HepG2 (cell line): Measurements from ENCODE around the gene SQOR. TPM values are rescaled to one million over a fixed set of nuclear protein-coding genes. Genes with fewer than 3 reads are reported as not detected.
A peak's percentile ranks its signal among the peaks of the same experiment; 100 is the strongest.

ENCODE experiments used
- ATAD3A ChIP-seq: sonication (generic); formaldehyde crosslinking; IDR thresholded peaks from 2 replicates; pipeline ENCODE4 v1.4.0; 2020; ENCODE audit warnings: missing genetic modification reagents
- DZIP1 ChIP-seq: sonication (generic); formaldehyde crosslinking; IDR thresholded peaks from 2 replicates; pipeline ENCODE4 v1.5.0; 2020; ENCODE audit warnings: mild to moderate bottlenecking, missing genetic modification reagents
- FOSL2 ChIP-seq: sonication (generic); formaldehyde crosslinking; IDR thresholded peaks from 2 replicates; pipeline ENCODE4 v1.4.0; 2020; ENCODE audit warnings: missing genetic modification reagents
- GABPB1 ChIP-seq: IDR thresholded peaks from 2 replicates; pipeline ENCODE4 v1.6.1; 2016; ENCODE audit warnings: mild to moderate bottlenecking, missing genetic modification reagents, moderate library complexity, missing compliant biosample characterization
- GTF3A ChIP-seq: sonication (generic); formaldehyde crosslinking; conservative IDR thresholded peaks from 2 replicates; pipeline ENCODE4 v1.4.0; 2020; ENCODE audit warnings: mild to moderate bottlenecking, missing genetic modification reagents
- HES4 ChIP-seq: sonication (generic); formaldehyde crosslinking; IDR thresholded peaks from 2 replicates; pipeline ENCODE4 v1.9.0; 2021; ENCODE audit warnings: mild to moderate bottlenecking, missing genetic modification reagents, borderline replicate concordance
- MEIS2 ChIP-seq: sonication (generic); formaldehyde crosslinking; IDR thresholded peaks from 2 replicates; pipeline ENCODE4 v1.9.0; 2021; ENCODE audit warnings: mild to moderate bottlenecking, missing genetic modification reagents
- NAIF1 ChIP-seq: sonication (generic); formaldehyde crosslinking; IDR thresholded peaks from 2 replicates; pipeline ENCODE4 v1.5.0; 2020; ENCODE audit warnings: mild to moderate bottlenecking, missing genetic modification reagents, borderline replicate concordance
- NFRKB ChIP-seq: fragments of 450-650 bp; IDR thresholded peaks from 2 replicates; pipeline ENCODE4 v1.6.1; 2017
- PCBP1 ChIP-seq: fragments of 200-400 bp; formaldehyde crosslinking; IDR thresholded peaks from 2 replicates; pipeline ENCODE4 v1.6.1; 2017; ENCODE audit warnings: mild to moderate bottlenecking, low read depth, low read length, borderline replicate concordance
- PRMT3 ChIP-seq: sonication (generic); formaldehyde crosslinking; IDR thresholded peaks from 2 replicates; pipeline ENCODE4 v1.8.1; 2022; ENCODE audit warnings: low read depth, mild to moderate bottlenecking, moderate library complexity, missing genetic modification reagents, borderline replicate concordance
- RARA ChIP-seq: IDR thresholded peaks from 2 replicates; pipeline ENCODE4 v1.6.1; 2016; ENCODE audit warnings: missing genetic modification reagents, missing compliant biosample characterization
- RBAK ChIP-seq: sonication (generic); formaldehyde crosslinking; IDR thresholded peaks from 2 replicates; pipeline ENCODE4 v1.5.1; 2020; ENCODE audit warnings: mild to moderate bottlenecking, missing genetic modification reagents
- RBM39 ChIP-seq: fragments of 200-400 bp; formaldehyde crosslinking; IDR thresholded peaks from one replicate; pipeline ENCODE4 v1.6.1; 2018; ENCODE audit warnings: antibody characterized with exemption, mild to moderate bottlenecking, low read depth, low read length; ENCODE audit not compliant: poor library complexity, severe bottlenecking
- RFXAP ChIP-seq: sonication (generic); formaldehyde crosslinking; IDR thresholded peaks from 2 replicates; pipeline ENCODE4 v1.4.0; 2020; ENCODE audit warnings: missing genetic modification reagents, borderline replicate concordance
- RXRB ChIP-seq: IDR thresholded peaks from 2 replicates; pipeline ENCODE4 v1.6.1; 2016; ENCODE audit warnings: borderline replicate concordance, missing genetic modification reagents, missing compliant biosample characterization
- SMAD1 ChIP-seq: sonication (generic); formaldehyde crosslinking; IDR thresholded peaks from 2 replicates; pipeline ENCODE4 v1.4.0; 2020; ENCODE audit warnings: missing genetic modification reagents, low read depth, mild to moderate bottlenecking, borderline replicate concordance
- SMYD3 ChIP-seq: sonication (generic); formaldehyde crosslinking; IDR thresholded peaks from 2 replicates; pipeline ENCODE4 v1.8.1; 2023; ENCODE audit warnings: mild to moderate bottlenecking, missing genetic modification reagents
- TAF15 ChIP-seq: fragments of 200-400 bp; formaldehyde crosslinking; IDR thresholded peaks from one replicate; pipeline ENCODE4 v1.6.1; 2018; ENCODE audit warnings: mild to moderate bottlenecking, low read depth, low read length; ENCODE audit not compliant: poor library complexity, severe bottlenecking
- THAP11 ChIP-seq: IDR thresholded peaks from 2 replicates; pipeline ENCODE4 v1.6.1; 2016; ENCODE audit warnings: missing biosample characterization, missing genetic modification reagents
- ZMAT5 ChIP-seq: sonication (generic); formaldehyde crosslinking; IDR thresholded peaks from 2 replicates; pipeline ENCODE4 v1.5.0; 2020; ENCODE audit warnings: mild to moderate bottlenecking, low read depth, missing genetic modification reagents, borderline replicate concordance
- ZNF234 ChIP-seq: sonication (generic); formaldehyde crosslinking; conservative IDR thresholded peaks from 2 replicates; pipeline ENCODE4 v1.5.1; 2020; ENCODE audit warnings: mild to moderate bottlenecking, missing genetic modification reagents
- ZNF331 ChIP-seq: sonication (generic); formaldehyde crosslinking; IDR thresholded peaks from 2 replicates; pipeline ENCODE4 v1.4.0; 2020; ENCODE audit warnings: missing genetic modification reagents
- ZNF501 ChIP-seq: sonication (generic); formaldehyde crosslinking; IDR thresholded peaks from 2 replicates; pipeline ENCODE4 v1.5.1; 2020; ENCODE audit warnings: mild to moderate bottlenecking, moderate library complexity, missing genetic modification reagents
- ZNF557 ChIP-seq: sonication (generic); formaldehyde crosslinking; IDR thresholded peaks from 2 replicates; pipeline ENCODE4 v1.4.0; 2020; ENCODE audit warnings: missing genetic modification reagents
- polyA plus RNA-seq, 8 experiments: library from polyadenylated mRNA; depleted of rRNA in 3 of 8; stranded (reverse) in 7 of 8; unstranded in 1 of 8; fragments of >200 nt; fragmentation: Illumina TruSeq in 4 of 8; extraction: Trizol in 4 of 8; gene quantifications; 2 replicates each; pipeline versions ENCODE4 v1.2.1 to v1.2.3, GENCODE V29; 2011 to 2016; ENCODE audit warnings: low read depth in 4 of 8, missing spikeins in 1 of 8, mixed read lengths in 1 of 8; ENCODE audit not compliant: insufficient read depth in 1 of 8
- total RNA-seq, 5 experiments: library from RNA; depleted of rRNA; stranded (reverse); fragments of >200 nt; fragmentation: Illumina TruSeq; extraction: Trizol; gene quantifications; 2 replicates each; pipeline ENCODE4 v1.2.3, GENCODE V29; 2016; ENCODE audit warnings: low read depth in 1 of 5

Gene SQOR
- total and polyA plus RNA-seq, 2 of the 13 experiments (the other 11 are each of a cell fraction or from before 2014, with no cell fraction given): 19.3 to 19.4 TPM

- no peak for TF ChIP-seq PCBP1
- no peak for TF ChIP-seq ATAD3A
- no peak for TF ChIP-seq ZNF234
- TF ChIP-seq SMYD3 (CRISPR knock-in tag): no peak
- TF ChIP-seq ZNF557 (CRISPR knock-in tag): no peak
- peak; percentile 89 for TF ChIP-seq GABPB1 (CRISPR knock-in tag)
- peak; percentile 60 for TF ChIP-seq RBM39
- TF ChIP-seq ZNF331 (CRISPR knock-in tag): no peak; the same call in 1 of the 2 replicates
- no peak for TF ChIP-seq ZMAT5
- no peak for TF ChIP-seq NFRKB
- TF ChIP-seq GTF3A (CRISPR knock-in tag): peak; percentile 50; the same call in 1 of the 2 replicates
- peak; percentile 56; the same call in 1 of the 2 replicates for TF ChIP-seq MEIS2 (CRISPR knock-in tag)
- TF ChIP-seq NAIF1 (CRISPR knock-in tag): 0 out of 2 replicates have a peak, but pooled peaks have one; percentile 23
- TF ChIP-seq HES4 (CRISPR knock-in tag): no peak
- no peak for TF ChIP-seq PRMT3
- peak; percentile 79; the same call in 1 of the 2 replicates for TF ChIP-seq ZNF501 (CRISPR knock-in tag)
- 0 out of 2 replicates have a peak, but pooled peaks have one; percentile 35 for TF ChIP-seq RXRB
- 0 out of 2 replicates have a peak, but pooled peaks have one; percentile 32 for TF ChIP-seq RBAK (CRISPR knock-in tag)
- TF ChIP-seq DZIP1 (CRISPR knock-in tag): 0 out of 2 replicates have a peak, but pooled peaks have one; percentile 6
- TF ChIP-seq RFXAP (CRISPR knock-in tag): no peak
- peak; percentile 54; the same call in 1 of the 2 replicates for TF ChIP-seq FOSL2 (CRISPR knock-in tag)
- TF ChIP-seq TAF15: no peak
- peak; percentile 95 for TF ChIP-seq SMAD1 (CRISPR knock-in tag)
- peak; percentile 59 for TF ChIP-seq RARA (CRISPR knock-in tag)
- peak; percentile 40; the same call in 1 of the 2 replicates for TF ChIP-seq THAP11 (CRISPR knock-in tag)
Observed at GRCh38 chr15:45634432-45635190, at the start of gene SQOR (continued).
